Measurements from ENCODE around the gene WDR64.

- no peak for TF ChIP-seq CTCF (IDR thresholded peaks at IDR 0.05; ENCODE audit: low read length)
- TF ChIP-seq EZH2 (IDR thresholded peaks at IDR 0.05; ENCODE audit: borderline replicate concordance, low read length) = no peak
Measured at GRCh38 chr1:241637604-241638003, 14.5 kb upstream of the WDR64 start.
